Measurements from ENCODE around the gene SYNM.

Gene SYNM

DNA sequence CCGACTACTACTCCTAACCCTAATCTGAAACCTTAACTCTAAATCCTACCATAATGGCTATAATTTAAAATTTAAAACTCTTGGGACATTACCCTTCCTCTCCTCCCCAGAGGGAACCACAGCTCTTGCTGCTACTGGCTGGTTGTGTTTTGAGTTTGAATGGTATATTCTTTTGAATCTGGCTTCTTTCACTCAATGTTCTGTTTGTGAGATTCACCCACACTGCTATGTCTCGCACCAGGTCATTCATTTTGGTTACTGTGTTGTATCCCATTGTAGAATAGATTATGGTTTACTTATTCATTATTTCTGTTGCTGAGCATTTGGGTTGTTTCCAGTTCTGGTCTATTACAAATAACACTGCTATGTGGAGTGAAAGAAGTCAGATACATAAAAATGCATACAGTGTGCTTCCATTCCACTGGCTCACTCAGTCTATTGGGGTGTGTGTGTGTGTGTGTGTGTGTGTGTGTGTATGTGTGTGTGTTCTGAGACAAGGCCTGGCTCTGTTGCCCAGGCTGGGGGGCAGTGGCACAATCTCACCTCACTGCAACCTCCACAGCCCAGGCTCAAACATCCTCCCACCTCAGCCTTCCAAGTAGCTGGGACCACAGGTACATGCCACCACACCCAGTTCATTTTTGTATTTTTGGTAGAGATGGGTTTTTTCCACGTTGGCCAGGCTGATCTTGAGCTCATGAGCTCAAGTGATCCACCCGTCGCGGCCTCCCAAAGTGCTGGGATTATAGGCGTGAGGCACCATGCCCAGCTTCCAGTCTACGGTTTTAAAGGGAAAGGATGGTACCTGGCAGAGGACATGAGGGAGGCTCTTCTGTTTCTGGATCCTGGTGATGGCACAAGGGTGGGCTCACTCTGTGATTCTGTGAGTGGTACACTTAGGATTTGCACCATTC, 19.2 kb upstream of the SYNM start:
- DNase-seq (ENCODE audit: insufficient read length, low spot score) (no peak), FAIRE-seq (no peak)

DNA sequence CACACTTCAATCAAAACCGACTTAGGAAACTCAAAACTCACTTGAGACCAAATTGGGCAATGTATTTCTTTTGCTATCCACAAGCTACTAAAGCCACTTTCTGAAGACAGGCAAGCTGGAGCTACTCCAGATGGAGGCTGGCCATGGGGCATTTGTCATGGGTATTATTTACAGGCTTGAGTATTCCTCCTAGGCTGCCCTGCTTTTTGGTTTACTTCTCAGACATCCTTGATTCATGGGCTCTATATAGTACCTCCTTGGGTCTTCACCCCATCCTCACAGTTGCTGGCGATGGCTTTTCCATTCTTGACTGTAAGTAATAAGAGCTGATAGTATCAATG, 18.6 kb upstream of the SYNM start:
- no peak for FAIRE-seq
- no peak for DNase-seq (ENCODE audit: insufficient read length, low spot score)

DNA sequence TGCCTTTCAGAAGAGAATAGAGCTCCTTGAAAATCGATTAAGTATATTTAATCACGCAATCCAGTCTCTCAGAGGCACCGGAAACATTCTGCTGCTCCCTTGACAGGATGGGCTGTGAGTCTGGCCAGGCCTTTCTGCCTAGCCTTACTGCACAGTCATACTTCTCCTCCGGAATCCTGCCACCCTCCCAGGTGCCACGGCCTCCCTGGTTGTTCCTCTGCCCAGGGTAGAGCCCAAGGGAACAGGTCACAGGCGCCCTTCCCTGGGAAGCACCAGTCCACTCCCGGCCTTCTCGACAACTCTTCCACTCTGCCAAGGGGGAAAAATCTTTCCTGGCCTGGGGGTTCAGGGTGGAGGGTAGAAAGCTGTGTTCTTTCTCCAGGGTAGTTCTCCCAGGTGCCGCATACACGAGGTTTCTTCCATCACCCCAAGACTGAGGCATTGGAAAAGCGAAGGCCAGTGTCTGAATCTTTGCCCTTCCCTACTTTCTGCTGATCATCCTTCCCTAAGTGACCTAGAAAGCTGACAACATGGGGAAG, 17.4 kb upstream of the SYNM start:
- FAIRE-seq (no peak), DNase-seq (ENCODE audit: insufficient read length, low spot score) (no peak)

DNA sequence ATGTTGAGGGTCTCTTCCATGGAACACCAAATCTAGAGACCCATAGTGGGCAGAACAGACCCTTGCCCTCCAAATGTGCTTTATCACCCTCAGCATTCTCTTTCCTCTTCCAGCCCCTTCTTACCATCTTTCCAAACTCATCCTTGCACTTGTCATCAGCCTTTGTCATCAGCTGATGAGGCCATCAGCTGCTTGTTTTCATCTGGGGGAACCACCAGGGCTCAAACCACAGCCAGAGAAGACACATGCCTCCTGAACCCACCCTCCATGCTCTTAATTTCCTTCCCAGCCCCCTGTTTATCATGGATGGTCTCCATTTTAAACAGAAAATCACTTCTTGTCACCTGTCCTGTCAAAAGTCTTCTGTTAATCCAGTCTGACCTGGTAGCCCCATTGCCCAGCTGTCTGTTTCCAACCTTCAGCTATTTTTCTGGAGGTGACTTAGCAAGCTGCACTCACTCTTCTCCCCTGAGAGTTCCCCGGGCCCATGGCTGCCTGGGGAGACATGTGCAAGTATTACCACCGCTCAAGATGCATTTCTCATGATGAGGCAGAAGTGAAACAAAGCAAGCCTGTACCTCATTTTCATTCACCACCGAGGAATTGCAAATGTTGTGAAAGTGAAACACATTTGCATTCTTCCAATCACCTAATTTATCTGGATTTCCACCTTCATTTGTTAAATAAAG, 14.7 kb upstream of the SYNM start:
- DNase-seq (ENCODE audit: insufficient read length, low spot score) (peak; percentile 67), FAIRE-seq (peak; percentile 99)

DNA sequence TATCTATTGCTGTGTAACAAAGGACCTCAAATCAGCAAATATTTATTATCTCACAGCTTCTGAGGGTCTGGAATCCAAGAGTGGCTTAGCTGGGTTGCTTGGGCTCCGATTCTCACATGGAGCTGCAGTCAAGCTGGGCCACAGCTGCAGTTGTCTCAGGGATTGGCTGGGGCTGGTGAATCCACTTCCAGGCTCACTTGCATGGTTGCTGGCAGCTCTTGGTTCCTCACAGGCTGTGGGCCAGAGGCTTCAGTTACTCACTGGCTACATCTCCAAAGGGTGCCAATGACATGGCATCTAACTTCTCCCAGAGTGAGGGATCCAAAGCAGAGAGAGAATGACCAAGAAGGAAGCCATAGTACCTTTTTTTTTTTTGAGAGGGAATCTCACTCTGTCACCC, 13.9 kb upstream of the SYNM start:
- DNase-seq (ENCODE audit: insufficient read length, low spot score) = no peak
- FAIRE-seq = no peak

DNA sequence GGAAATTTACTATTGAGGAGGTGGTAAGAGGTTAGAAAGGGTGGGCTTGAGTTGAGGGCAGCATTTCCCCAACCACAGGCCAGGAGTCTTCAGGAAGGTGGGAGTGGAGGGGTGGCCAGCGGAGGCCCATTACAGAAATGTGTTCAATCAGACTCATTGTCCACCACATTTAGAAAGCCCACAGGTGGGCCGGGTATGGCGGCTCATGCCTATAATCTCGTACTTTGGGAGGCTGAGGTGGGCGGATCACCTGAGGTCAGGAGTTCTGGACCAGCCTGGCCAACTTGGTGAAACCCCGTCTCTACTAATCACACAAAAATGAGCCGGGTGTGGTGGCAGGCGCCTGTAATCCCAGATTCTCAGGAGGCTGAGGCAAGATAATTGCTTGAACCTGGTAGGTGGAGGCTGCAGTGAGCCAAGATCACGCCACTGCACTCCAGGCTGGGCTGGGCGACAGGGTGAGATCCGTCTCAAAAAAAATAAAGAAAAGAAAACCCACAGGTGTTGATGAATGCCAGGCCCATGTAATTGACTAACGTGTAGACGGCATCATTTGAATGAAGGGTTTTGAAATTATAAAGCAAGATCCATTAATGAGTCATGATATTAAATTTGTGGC, 12.2 kb upstream of the SYNM start:
- FAIRE-seq (no peak), DNase-seq (ENCODE audit: insufficient read length, low spot score) (no peak)

DNA sequence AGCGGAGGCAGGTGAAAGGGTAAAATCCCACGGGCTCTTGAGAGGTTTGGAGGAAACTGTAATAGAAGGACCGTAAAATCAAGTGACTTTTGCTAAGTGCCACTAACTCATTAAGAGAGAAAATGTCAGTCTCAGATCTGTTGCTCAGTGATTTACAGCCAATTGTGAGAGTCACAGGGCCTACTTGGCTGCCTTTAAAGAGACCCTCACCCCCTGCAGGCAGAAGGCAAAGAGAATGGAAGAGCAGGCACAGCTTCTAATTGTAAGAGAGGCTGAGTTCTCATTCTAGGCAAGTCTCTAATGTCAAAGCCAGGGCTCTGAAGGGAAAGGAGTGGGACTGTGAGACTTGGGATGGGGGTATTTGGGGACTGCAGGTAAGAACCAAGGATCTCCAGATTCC, 9.3 kb upstream of the SYNM start:
- DNase-seq (ENCODE audit: insufficient read length, low spot score) (no peak), FAIRE-seq (no peak)

DNA sequence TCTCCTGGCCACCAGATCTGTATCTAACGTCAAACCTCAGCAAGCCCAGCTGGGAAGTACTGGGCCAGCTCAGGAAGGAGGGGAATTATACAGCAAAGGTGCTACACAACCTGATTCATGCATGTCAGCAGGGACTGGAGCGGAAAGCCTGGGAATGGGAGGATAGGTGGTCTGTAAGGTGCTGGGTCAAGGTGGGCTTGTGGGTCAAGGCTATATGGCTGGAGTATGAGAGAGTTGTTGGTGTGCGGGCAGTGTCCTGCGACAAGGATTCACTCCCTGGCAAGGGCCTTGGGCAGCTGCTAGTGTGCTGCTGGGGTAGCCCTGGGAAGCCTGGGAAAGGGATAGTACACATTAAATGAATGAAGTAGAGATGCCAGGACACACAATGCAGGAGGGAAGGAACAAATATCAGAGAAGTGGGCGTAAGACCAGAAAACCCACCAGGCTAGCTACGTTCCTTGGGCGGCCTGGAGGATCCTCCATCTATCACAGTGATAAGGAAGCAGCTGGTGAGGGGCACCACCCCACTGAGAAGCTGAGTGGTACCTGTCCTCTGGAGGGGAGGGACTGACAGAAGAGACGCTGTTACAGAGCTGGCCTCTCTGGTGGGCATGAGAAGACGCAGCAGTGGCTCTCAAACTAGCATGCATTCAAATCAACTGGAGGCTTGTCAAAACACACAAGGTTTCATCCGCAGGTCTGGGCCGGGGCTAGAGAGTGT, 8.5 kb upstream of the SYNM start:
- DNase-seq (ENCODE audit: insufficient read length, low spot score) (no peak), FAIRE-seq (no peak)

DNA sequence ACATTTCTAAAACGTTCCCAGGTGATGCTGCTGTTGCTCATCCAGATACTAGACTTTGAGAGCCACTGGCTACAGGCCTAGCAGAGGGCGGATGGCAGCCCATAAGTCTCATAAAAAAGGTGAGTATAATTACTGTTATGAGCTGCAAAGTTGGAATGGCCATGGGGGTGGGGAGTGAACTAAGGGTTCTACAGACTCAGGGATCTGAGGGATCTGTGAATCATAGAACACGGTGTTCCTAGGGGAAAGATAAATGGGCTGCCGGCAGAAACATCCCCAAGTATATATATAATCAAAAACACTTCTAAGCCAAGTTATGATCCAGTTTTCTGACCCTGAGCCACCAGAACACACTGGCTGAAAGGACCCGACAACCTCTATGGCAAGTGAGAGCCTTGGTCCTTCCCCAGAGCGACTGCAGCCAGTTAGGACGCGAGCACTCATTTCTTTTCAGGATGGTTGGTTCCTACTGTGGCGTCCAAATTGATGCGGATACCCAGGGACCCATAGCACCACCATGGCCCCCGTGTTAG, 7.9 kb upstream of the SYNM start:
- FAIRE-seq (no peak), DNase-seq (ENCODE audit: insufficient read length, low spot score) (no peak)

DNA sequence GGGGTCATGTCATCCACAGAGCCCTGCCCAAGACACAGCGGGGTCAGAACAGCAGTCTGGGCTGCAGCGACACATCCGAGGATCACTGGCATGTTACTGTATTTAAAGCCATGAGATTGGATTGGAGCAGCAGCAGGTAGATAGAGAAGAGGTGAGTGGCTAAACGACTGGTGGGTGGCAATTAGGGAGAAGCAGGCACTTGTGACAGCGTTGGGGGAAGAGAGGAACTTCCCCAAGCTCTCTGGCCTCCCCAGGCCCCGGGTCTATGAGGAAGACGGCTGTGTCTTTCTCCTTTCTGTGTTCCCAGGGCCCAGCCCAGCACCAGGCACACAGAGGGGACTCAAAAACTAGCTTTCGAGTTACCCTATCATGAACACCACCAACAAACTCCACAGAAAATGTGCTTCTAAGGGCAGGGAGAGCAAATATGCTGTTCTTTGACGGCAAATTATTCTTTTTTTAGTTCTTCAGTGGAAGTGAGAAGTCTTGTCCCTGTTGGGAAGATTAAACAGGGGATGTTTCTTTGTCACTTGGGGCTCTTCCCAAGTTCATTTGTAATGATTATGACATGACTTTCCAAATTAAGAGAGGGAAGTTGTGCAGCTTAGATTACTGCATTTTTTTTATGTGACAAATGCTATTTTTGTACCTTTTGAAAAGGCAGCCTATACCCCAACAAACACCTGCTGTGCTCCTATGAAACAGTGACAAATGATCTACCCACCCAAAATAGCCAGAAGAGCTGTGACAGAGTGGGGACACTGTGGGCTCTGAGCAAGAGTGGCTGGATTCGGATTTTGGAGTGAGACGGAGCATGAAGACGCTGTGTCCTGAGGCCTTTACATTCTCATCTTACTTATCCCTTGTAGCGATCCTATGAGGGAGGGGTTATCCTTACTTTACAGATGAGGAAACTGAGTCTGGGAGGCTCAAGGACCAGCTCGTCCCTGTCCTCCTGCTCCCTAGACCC, 7.2 kb upstream of the SYNM start:
- FAIRE-seq (no peak), DNase-seq (ENCODE audit: insufficient read length, low spot score) (no peak)

DNA sequence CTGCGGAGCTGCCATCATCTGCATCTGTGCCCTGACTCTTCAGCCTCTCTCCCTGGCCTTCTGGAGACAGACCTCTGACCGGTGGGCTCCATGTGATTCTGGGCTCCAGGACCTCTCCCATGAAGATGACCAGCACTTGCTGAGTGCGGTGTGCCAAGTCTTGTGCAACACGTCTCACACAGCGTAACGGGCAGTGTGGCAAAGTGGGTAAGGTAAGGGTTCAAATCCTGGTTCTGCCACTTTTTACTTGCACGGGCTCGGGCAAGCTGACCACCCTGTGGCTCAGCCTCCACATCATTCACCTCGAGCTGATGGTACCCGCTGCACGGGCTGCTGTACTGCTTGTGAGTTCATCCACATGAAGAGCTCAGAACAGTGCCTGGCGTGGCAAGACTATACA, 6.5 kb upstream of the SYNM start:
- DNase-seq (ENCODE audit: insufficient read length, low spot score) (no peak), FAIRE-seq (no peak)

DNA sequence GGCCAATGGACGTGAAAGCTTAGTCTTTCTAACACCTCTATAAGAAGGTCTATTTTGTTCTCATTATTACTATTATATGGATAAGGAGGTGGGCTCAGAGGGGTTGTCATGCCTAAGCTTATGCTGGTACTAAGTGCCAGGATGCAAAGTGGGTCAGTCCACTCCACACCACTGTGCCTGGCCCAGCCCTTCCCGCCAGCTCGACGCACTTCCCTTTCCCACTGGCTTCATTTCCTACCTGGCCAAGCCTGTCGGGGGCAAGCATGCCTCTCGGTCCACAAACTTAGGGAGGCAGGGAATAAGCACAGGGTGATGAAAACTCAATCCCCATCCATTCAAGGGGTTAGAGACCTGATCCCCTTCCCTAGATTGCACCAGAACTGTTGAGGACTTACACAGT, 5.9 kb upstream of the SYNM start:
- DNase-seq (ENCODE audit: insufficient read length, low spot score) (no peak), FAIRE-seq (no peak)

DNA sequence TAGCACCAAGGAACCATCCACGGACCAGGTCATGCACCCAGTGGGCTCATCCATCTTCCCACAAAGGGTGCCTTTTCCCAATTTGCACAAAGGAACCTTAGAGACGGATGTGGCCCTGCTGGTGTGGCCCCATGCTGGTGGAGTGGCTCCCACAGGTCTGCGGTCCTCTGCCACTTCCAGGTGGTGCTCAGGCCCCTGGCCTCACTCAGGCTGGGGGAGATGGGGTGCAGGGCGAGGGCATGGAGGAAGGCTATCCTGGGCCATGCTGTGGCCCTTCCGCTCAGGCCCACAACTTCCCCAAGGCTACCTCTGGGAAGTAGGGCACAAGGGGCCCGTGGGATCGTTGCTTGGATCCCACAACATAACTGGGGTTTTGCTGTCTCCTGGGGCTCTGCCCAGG, 5.2 kb upstream of the SYNM start:
- FAIRE-seq (no peak), DNase-seq (ENCODE audit: insufficient read length, low spot score) (no peak)

DNA sequence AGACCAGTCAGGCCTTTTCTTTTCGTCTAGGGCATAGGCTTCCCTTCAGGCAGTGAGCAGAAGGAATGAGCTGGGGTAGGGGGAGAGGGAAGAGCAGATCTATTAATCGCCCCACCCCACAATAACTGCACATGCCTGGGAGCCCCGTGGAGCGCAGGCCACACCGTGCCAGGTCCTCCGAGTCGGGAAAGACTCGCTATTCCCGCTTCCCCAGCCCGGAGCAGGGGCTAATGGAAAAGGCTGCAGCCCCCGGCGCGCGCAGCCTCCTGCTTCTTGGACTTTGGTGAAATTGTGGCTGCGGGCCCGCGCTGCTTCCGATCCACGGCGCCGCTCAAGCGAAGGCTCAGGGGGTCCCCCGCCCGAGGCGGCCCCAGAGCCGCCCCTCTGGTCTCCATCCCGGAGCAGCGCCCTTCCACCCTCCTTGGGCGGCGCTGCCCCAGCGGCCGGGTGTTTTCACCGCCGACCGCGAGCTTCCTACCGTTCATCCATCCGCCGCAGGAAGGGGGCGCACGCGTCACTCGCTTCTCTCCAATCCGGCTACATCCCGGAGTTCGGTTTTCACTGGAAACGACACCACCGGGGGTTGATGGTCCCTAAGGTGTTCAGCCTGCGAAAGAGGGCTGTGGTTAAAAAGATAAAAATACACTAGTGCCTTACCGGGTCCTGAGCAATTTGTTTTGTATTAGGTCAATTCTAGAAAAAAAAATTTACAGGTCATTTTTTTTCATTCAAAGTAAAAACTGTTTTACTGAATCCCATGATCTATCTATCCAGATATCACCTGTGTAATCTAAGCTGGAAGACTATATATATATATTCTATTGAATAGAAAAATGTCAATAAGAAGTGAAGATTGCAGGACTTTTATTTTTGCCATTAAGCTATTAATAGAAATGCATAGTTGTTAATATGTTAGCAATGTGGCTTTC, 4.4 kb upstream of the SYNM start:
- DNase-seq (ENCODE audit: insufficient read length, low spot score) (peak; percentile 43), FAIRE-seq (peak; percentile 8)

DNA sequence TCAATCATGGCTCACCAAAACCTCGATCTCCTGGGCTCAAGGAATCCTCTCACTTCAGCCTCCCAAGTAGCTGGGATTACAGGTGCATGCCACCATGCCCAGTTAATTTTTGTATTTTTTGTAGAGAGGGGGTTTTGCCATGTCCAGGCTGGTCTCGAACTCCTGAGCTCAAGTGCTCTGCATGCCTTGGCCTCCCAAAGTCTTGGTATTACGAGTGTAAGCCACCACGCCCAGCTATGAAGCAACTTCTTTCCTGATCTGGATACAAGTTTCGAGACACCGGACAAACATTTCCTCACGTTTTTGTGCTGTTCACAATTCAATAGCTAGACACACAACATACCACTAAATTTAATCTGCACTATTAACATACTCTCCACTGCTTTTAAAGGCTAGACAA, 3.4 kb upstream of the SYNM start:
- no peak for FAIRE-seq

DNA sequence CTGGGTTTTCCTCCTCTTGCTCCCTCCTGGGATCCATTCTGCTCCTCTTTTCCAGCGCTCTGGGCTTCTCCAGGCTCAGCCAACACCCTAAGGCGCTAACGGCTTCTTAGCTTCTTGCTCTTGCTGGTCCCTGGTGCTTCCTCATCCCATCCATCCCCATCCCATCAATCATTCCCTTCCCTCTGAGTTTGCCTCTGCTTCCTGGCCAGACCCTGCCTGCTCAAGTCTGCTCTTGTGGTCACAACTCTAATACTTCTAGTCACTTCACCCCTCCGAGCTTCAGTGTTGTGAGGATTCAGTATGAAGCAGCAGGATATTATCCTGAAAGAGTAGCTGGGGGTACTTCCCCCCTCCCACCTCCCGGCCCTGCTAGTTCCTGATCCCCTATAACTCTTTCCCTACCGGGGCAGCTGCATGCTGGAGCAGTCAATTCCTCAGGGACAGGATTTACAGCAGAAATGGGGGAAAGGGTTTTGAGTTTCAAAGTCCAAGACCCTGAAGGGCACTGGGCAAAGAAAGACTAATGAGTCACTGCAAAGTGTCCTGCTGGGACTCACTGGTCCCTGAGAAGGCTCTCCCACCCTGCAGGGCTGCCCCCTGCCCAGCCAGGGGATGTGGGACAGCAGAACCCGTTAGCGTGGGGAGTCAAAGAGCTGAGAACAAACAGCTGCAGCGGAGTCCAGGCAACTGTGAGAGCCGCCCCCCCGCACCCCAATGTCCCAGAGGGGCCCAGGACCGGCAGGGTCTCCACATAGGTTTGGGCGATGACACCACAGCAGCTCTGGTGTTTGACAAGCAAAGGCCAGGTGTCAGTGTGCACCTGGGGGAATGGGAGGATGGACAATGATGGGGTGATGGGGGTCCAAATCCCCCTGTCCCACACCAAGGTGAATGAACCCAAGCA, 2.3 kb upstream of the SYNM start:
- FAIRE-seq = no peak

More for the DNA sequence above, 3.4 kb upstream of the SYNM start:
- no peak for DNase-seq (ENCODE audit: insufficient read length, low spot score)

DNA sequence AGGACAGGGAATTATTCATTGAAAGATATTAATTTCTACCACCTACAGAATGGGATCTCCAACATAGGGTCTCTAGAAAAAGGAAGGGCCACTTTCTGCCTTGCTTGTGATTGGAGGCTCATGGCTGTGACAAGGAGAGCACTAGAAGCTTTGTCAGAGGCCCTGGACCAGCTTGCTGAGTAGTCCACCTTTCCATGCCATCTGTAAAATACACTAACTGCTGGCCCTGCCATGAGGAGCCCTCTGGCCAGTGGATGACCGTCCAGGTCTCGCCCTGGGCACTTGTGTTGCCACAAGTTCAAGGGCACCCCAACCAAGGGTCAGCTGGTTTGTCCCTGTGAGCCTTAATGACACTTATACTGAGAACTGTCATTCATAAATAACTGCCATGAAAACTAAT, 1.6 kb upstream of the SYNM start:
- DNase-seq (ENCODE audit: insufficient read length, low spot score) = no peak
- no peak for FAIRE-seq

More for the DNA sequence above, 2.3 kb upstream of the SYNM start:
- no peak for DNase-seq (ENCODE audit: insufficient read length, low spot score)

Data from GM19239 (cell line).